H1 (cell line): ENCODE data around the gene EHHADH. TPM values are rescaled to one million over a fixed set of nuclear protein-coding genes. Genes with fewer than 3 reads are reported as not detected.
A peak's percentile ranks its signal among the peaks of the same experiment; 100 is the strongest.

ENCODE experiments used
- CTCF ChIA-PET: fragments of 300-600 bp; sonication (Branson Sonifier 250); formaldehyde crosslinking; loops from one replicate; lab custom pipeline; 2021; ENCODE audit not compliant: partially characterized antibody; lab: Charles Lee
- POLR2A ChIA-PET: fragments of 300-600 bp; sonication (Branson Sonifier 250); formaldehyde crosslinking; loops from one replicate; lab custom pipeline; 2021; ENCODE audit warnings: inconsistent platforms; ENCODE audit not compliant: partially characterized antibody; lab: Charles Lee
- DNase-seq, 2 experiments: peaks; one replicate each; pipeline versions ENCODE4 v3.0.0 to v3.0.0-alpha.2; 2010 to 2022; ENCODE audit warnings: low spot score in 2 of 2, low read depth in 1 of 2, mixed read lengths in 1 of 2
- FAIRE-seq: peaks from 2 replicates; lab custom pipeline; 2011; peaks lifted over from hg19 to GRCh38; lab: Jason Lieb, UNC
- H2AFZ ChIP-seq: 2 replicates; pipeline ENCODE4 v1.8.1; 2012; ENCODE audit warnings: low read length, inconsistent platforms
- H2AK5ac ChIP-seq: 2 replicates; pipeline ENCODE4 v1.6.1; 2013; ENCODE audit warnings: low read depth, low read length
- H2BK120ac ChIP-seq: replicated peaks from 2 replicates; pipeline ENCODE3; 2013; ENCODE audit warnings: low read depth, low read length, inconsistent platforms
- H2BK12ac ChIP-seq: 2 replicates; pipeline ENCODE4 v1.6.1; 2013; ENCODE audit warnings: low read depth, low read length
- H2BK15ac ChIP-seq: 2 replicates; pipeline ENCODE4 v1.6.1; 2013; ENCODE audit warnings: low read length
- H2BK20ac ChIP-seq: 2 replicates; pipeline ENCODE4 v1.6.1; 2013; ENCODE audit warnings: low read length
- H2BK5ac ChIP-seq: 2 replicates; pipeline ENCODE4 v1.6.1; 2013; ENCODE audit warnings: low read depth, low read length
- H3K14ac ChIP-seq: 2 replicates; pipeline ENCODE4 v1.6.1; 2013; ENCODE audit warnings: inconsistent platforms; ENCODE audit not compliant: insufficient read length
- H3K18ac ChIP-seq: 2 replicates; pipeline ENCODE4 v1.6.1; 2013; ENCODE audit warnings: low read length; ENCODE audit errors: extremely low read depth
- H3K23ac ChIP-seq: 2 replicates; pipeline ENCODE4 v1.6.1; 2013; ENCODE audit warnings: inconsistent platforms; ENCODE audit not compliant: insufficient read length
- H3K23me2 ChIP-seq: 2 replicates; pipeline ENCODE4 v1.6.1; 2013; ENCODE audit warnings: low read depth, low read length
- H3K27ac ChIP-seq: 2 replicates; pipeline ENCODE4 v1.6.1; 2011; ENCODE audit warnings: low read depth, low read length, inconsistent platforms
- H3K27me3 ChIP-seq, 4 experiments: replicated peaks in 1 of 4; 1 replicate in 1 of 4; 2 replicates in 3 of 4; pipeline versions ENCODE4 v1.6.1 to v1.8.1; 2011 to 2013; ENCODE audit warnings: low read length in 3 of 4, mild to moderate bottlenecking in 3 of 4, inconsistent platforms in 2 of 4, mixed read lengths in 2 of 4, moderate library complexity in 1 of 4; ENCODE audit not compliant: control insufficient read depth in 3 of 4, insufficient read depth in 3 of 4; ENCODE audit errors: extremely low read depth in 1 of 4
- H3K36me3 ChIP-seq, 4 experiments: 2 replicates each; pipeline versions ENCODE4 v1.6.1 to v1.8.1; 2011 to 2013; ENCODE audit warnings: mild to moderate bottlenecking in 4 of 4, low read length in 3 of 4, moderate library complexity in 2 of 4, control low read depth in 1 of 4, inconsistent platforms in 1 of 4; ENCODE audit not compliant: insufficient read depth in 4 of 4, control insufficient read depth in 2 of 4
- H3K4ac ChIP-seq: replicated peaks from 2 replicates; pipeline ENCODE3; 2013; ENCODE audit warnings: low read length, low read depth, mixed read lengths, inconsistent platforms; ENCODE audit not compliant: insufficient read length
- H3K4me1 ChIP-seq, 4 experiments: replicated peaks in 1 of 4; 1 replicate in 1 of 4; 2 replicates in 3 of 4; pipeline versions ENCODE4 v1.6.1 to v1.8.1; 2011 to 2013; ENCODE audit warnings: low read length in 3 of 4, inconsistent platforms in 2 of 4, mixed read lengths in 1 of 4; ENCODE audit not compliant: insufficient read depth in 4 of 4, control insufficient read depth in 3 of 4
- H3K4me2 ChIP-seq, 2 experiments: 2 replicates each; pipeline versions ENCODE4 v1.6.1 to v1.8.1; 2011 to 2013; ENCODE audit warnings: low read depth in 2 of 2, low read length in 2 of 2, control low read depth in 1 of 2, inconsistent platforms in 1 of 2, mild to moderate bottlenecking in 1 of 2; ENCODE audit not compliant: insufficient read depth in 1 of 2
- H3K4me3 ChIP-seq, 4 experiments: fragments of 200-600, 300-600 bp in 1 of 4; sonication (generic), shearing (Covaris generic), sonication (Bioruptor Twin) in 1 of 4; 2 replicates each; pipeline versions ENCODE4 v1.5.1 to v1.8.1; 2011 to 2016; ENCODE audit warnings: low read length in 4 of 4, low read depth in 3 of 4, control low read depth in 2 of 4, inconsistent platforms in 2 of 4, mild to moderate bottlenecking in 2 of 4, mixed read lengths in 1 of 4, moderate library complexity in 1 of 4; ENCODE audit not compliant: insufficient read depth in 2 of 4; ENCODE audit errors: extremely low read depth in 1 of 4
- H3K56ac ChIP-seq: replicated peaks from 2 replicates; pipeline ENCODE3; 2013; ENCODE audit warnings: low read depth, mild to moderate bottlenecking, mixed read lengths, low read length, inconsistent platforms; ENCODE audit not compliant: insufficient read length
- H3K79me1 ChIP-seq: 2 replicates; pipeline ENCODE4 v1.6.1; 2013; ENCODE audit warnings: low read depth, low read length, control low read depth
- H3K79me2 ChIP-seq, 2 experiments: 2 replicates each; pipeline versions ENCODE4 v1.6.1 to v1.8.1; 2012 to 2013; ENCODE audit warnings: low read length in 2 of 2, mild to moderate bottlenecking in 2 of 2, inconsistent platforms in 1 of 2; ENCODE audit not compliant: insufficient read depth in 2 of 2, control insufficient read depth in 1 of 2
- H3K9ac ChIP-seq, 4 experiments: replicated peaks in 1 of 4; 1 replicate in 1 of 4; 2 replicates in 3 of 4; pipeline versions ENCODE4 v1.6.1 to v1.8.1; 2011 to 2013; ENCODE audit warnings: low read depth in 3 of 4, low read length in 3 of 4, control low read depth in 2 of 4, mild to moderate bottlenecking in 2 of 4, moderate library complexity in 2 of 4, inconsistent platforms in 1 of 4; ENCODE audit errors: extremely low read depth in 1 of 4
- H3K9me3 ChIP-seq, 2 experiments: 2 replicates each; pipeline versions ENCODE4 v1.6.1 to v1.8.1; 2012 to 2013; ENCODE audit warnings: mild to moderate bottlenecking in 2 of 2, moderate library complexity in 2 of 2, control low read depth in 1 of 2, inconsistent platforms in 1 of 2, low read depth in 1 of 2, low read length in 1 of 2, mixed read lengths in 1 of 2; ENCODE audit not compliant: insufficient read depth in 2 of 2
- H4K20me1 ChIP-seq, 2 experiments: replicated peaks in 1 of 2; 2 replicates each; pipeline versions ENCODE3 to v1.8.1; 2011 to 2013; ENCODE audit warnings: inconsistent platforms in 2 of 2, low read length in 2 of 2, mild to moderate bottlenecking in 1 of 2; ENCODE audit not compliant: insufficient read depth in 2 of 2, control insufficient read depth in 1 of 2
- H4K5ac ChIP-seq: 2 replicates; pipeline ENCODE4 v1.6.1; 2013; ENCODE audit warnings: low read length, low read depth, mixed read lengths, inconsistent platforms; ENCODE audit not compliant: insufficient read length
- H4K8ac ChIP-seq: 2 replicates; pipeline ENCODE4 v1.8.0; 2013; ENCODE audit warnings: mild to moderate bottlenecking, moderate library complexity, low read length, inconsistent platforms; ENCODE audit not compliant: insufficient read depth; ENCODE audit errors: extremely low read depth
- H4K91ac ChIP-seq: replicated peaks from 2 replicates; pipeline ENCODE3; 2013; ENCODE audit warnings: low read length, mixed read lengths, inconsistent platforms; ENCODE audit not compliant: insufficient read length
- BACH1 ChIP-seq: IDR thresholded peaks from 2 replicates; pipeline ENCODE4 v1.6.1; 2012; ENCODE audit warnings: low read length, improper control_type of control experiment
- CREB1 ChIP-seq: IDR thresholded peaks from 2 replicates; pipeline ENCODE4 v1.6.1; 2012; ENCODE audit warnings: inconsistent platforms
- HDAC2 ChIP-seq, 2 experiments: fragments of 300-600 bp in 1 of 2; sonication (generic) in 1 of 2; IDR thresholded peaks; 2 replicates each; pipeline ENCODE4 v1.6.1; 2011 to 2012; ENCODE audit warnings: low read depth in 2 of 2, low read length in 2 of 2, mild to moderate bottlenecking in 2 of 2, moderate library complexity in 2 of 2, borderline replicate concordance in 1 of 2, inconsistent platforms in 1 of 2
- JUND ChIP-seq: IDR thresholded peaks from 2 replicates; pipeline ENCODE4 v1.6.1; 2011; ENCODE audit warnings: mild to moderate bottlenecking, improper control_type of control experiment, low read length
- POLR2A ChIP-seq, 2 experiments: IDR thresholded peaks; 1 replicate in 1 of 2; 2 replicates in 1 of 2; pipeline ENCODE4 v1.6.1; 2011; ENCODE audit warnings: low read depth in 2 of 2, low read length in 2 of 2, mild to moderate bottlenecking in 2 of 2; ENCODE audit errors: control extremely low read depth in 1 of 2
- SIX5 ChIP-seq: IDR thresholded peaks from 2 replicates; pipeline ENCODE4 v1.6.1; 2011; ENCODE audit warnings: mild to moderate bottlenecking, low read depth, low read length
- TBP ChIP-seq: IDR thresholded peaks from 2 replicates; pipeline ENCODE4 v1.6.1; 2011; ENCODE audit warnings: low read depth, low read length, improper control_type of control experiment
- WGBS, 2 experiments: shearing (Covaris generic) in 1 of 2; methylation state at CpG; one replicate each; pipeline versions ENCODE4 v1.1.6 to v1.1.7; 2013 to 2015; ENCODE audit warnings: low lambda C conversion rate in 2 of 2, mixed read lengths in 2 of 2, inconsistent platforms in 1 of 2, low coverage in 1 of 2, missing lambda C conversion rate in 1 of 2; ENCODE audit not compliant: insufficient replicate concordance in 2 of 2, insufficient coverage in 1 of 2, insufficient read length in 1 of 2; ENCODE audit errors: extremely low coverage in 1 of 2, missing lambda C conversion rate in 1 of 2; 5-methylcytosine and 5-hydroxymethylcytosine counted together
- polyA plus RNA-seq, 7 experiments: library from polyadenylated mRNA; depleted of rRNA in 3 of 7; stranded (reverse) in 5 of 7; unstranded in 2 of 7; fragments of >200 nt in 5 of 7; fragments of 200-250 nt in 2 of 7; gene quantifications; 1 replicate in 5 of 7; 2 replicates in 1 of 7; 4 replicates in 1 of 7; pipeline versions ENCODE4 v1.2.1 to v1.2.3, GENCODE V29; 2011 to 2013; ENCODE audit warnings: missing spikeins in 2 of 7, mixed read lengths in 2 of 7
- total RNA-seq: library from RNA; stranded (reverse); fragmentation: NEBNext Ultra II Directional; extraction: Animal tissue kit (Norgen Biotek cat#: 25700); gene quantifications from 2 replicates; pipeline ENCODE4 v1.2.1, GENCODE V29; 2021
- TF ChIP-seq, protein P1 (sequence below): IDR thresholded peaks from 2 replicates; pipeline ENCODE4 v1.6.1; 2012; ENCODE audit warnings: inconsistent platforms
- TF ChIP-seq, protein P2 (sequence below): IDR thresholded peaks from 2 replicates; pipeline ENCODE4 v1.6.1; 2011; ENCODE audit warnings: low read length, improper control_type of control experiment

EHHADH gene
- total and polyA plus RNA-seq, 2 of the 8 experiments (the other 6 are each of a cell fraction or from before 2014, with no cell fraction given), result 1.4 to 3.5 TPM

DNA sequence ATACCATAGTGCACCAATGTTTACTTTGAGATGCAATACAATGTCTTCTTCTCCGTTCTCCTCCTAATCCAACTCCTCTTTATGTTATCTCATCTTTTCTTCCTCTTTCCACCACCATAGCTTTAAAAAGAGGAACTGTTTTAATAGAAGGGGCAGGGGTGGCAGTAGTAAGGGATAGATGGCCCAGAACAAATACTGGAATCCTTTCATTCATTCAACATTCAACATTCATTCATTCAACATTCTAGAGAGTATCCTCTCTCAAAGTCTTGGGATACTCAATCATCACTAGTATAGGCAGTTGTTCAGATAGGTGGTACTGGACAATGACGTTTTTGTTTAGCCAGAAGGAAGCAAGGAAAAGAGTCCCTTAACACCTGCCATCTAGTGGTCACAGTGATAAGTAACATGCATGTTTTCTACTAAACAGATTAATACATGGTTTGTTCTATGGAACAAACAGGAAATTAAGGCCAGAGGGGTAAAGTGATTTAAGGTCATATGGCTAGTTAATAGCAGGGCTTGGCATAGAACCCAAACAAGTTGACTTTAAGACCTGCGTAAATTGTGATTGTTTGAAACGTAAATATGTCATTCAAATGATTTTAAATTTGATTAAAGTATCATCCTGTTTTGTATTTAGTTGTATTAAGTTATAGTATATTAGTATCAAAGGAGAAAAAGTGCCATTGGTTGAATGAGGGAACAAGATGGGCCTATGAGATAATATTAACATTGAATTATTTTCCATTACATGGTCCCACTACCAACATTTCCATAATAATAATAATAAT, 26.9 kb upstream of the EHHADH start:
- no peak overlapping the region for H2BK5ac ChIP-seq
- no peaks in the 10 kb centered on the region for H3K36me3 ChIP-seq
- H3K79me2 ChIP-seq, result peaks cover 0 to 5% of the 10 kb centered on the region in 2 experiments; a peak in 1 of 4 replicates
- ChIA-PET CTCF (interaction anchor here (0.6 to 2.9 kb wide), 9 partner anchors 10 to 402 kb away, joined by 3 to 26 read pairs (median 3); no protein-coding TSS in a partner anchor), POLR2A (no interaction called here)
- no peak overlapping the region for H3K4ac ChIP-seq
- H3K27ac ChIP-seq, result no peak overlapping the region
- peaks cover 5% of the 10 kb centered on the region; the same call in 1 of the 2 replicates for H3K23me2 ChIP-seq
- H2BK12ac ChIP-seq, result no peak overlapping the region
- H2BK20ac ChIP-seq, result no peak overlapping the region
- H3K23ac ChIP-seq, result no peak overlapping the region
- no peak overlapping the region for H2AFZ ChIP-seq
- H3K4me2 ChIP-seq, result no peak overlapping the region
- H3K18ac ChIP-seq, result no peak overlapping the region
- no peak for DNase-seq
- no peak for FAIRE-seq
- no peaks in the 10 kb centered on the region for H3K79me1 ChIP-seq
- H4K91ac ChIP-seq, result no peak overlapping the region
- no peak overlapping the region for H3K14ac ChIP-seq
- no peak overlapping the region for H3K4me3 ChIP-seq
- no peak overlapping the region for H2BK120ac ChIP-seq
- no peak overlapping the region for H2BK15ac ChIP-seq
- no peak overlapping the region for H2AK5ac ChIP-seq
- H3K56ac ChIP-seq, result no peak overlapping the region
- no peak overlapping the region for H3K9ac ChIP-seq
- no peak overlapping the region for H4K8ac ChIP-seq
- 40% methylated on average over 4 of the region's 4 CpGs; no CpG with 5 or more reads in 1 of the 2 experiments for whole genome bisulfite sequencing, 2 experiments
- no peaks in the 10 kb centered on the region for H3K9me3 ChIP-seq
- no peaks in the 10 kb centered on the region for H4K20me1 ChIP-seq
- no peaks in the 10 kb centered on the region for H3K27me3 ChIP-seq
- H3K4me1 ChIP-seq, result peaks cover 0 to 3% (median 0%) of the 10 kb centered on the region in 4 experiments; a peak in 2 of 7 replicates
- H4K5ac ChIP-seq, result no peak overlapping the region
- TF ChIP-seq CREB1 (peak; percentile 13; the same call in 1 of the 2 replicates), HDAC2 (IDR thresholded peaks at IDR 0.05; ENCODE audit: borderline replicate concordance in 1 of 2, low read depth in 2 of 2, low read length in 2 of 2) (no peak), BACH1 (no peak), POLR2A (IDR thresholded peaks at IDR 0.05; ENCODE audit: control extremely low read depth in 1 of 2, low read depth in 2 of 2, low read length in 2 of 2) (no peak), TBP (no peak), SIX5 (no peak), JUND (no peak)
- TF ChIP-seq, protein P1, sequence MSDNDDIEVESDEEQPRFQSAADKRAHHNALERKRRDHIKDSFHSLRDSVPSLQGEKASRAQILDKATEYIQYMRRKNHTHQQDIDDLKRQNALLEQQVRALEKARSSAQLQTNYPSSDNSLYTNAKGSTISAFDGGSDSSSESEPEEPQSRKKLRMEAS, result no peak
- TF ChIP-seq, protein P2, sequence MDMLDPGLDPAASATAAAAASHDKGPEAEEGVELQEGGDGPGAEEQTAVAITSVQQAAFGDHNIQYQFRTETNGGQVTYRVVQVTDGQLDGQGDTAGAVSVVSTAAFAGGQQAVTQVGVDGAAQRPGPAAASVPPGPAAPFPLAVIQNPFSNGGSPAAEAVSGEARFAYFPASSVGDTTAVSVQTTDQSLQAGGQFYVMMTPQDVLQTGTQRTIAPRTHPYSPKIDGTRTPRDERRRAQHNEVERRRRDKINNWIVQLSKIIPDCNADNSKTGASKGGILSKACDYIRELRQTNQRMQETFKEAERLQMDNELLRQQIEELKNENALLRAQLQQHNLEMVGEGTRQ, result no peak
